ENCODE measurements around the gene C6orf62.
"Not testable (repeated sequence)": the region's sequence is repeated elsewhere in the genome, so short reads cannot be mapped to it uniquely, and the experiment has no call there.

The C6orf62 gene

DNA sequence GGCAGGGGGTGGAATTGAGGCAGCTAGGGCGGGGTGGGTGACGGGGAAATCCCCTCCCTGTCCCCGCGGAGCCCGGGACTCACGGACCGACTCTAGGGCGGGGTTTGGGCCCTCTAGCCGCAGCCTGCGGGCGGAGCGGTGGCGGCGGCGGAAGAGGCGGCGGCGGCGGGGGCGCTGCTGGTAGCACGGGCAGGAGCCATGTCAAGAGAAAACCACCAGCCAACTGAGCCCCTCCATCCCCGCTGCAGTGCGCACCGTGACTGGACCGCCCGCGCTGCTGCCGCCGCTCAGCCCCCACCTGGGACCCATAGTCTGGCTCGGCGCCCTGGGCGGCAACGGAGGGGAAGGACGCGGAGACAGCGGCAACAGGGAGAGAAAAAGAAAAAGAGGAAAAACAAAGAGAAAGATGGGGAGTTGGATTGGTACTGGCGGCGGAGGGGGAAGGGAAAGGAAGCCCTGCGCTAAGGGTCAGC, 1.2 kb upstream of the C6orf62 start:
- Histone ChIP-seq H3K4me3 (replicated peaks; ENCODE audit: low read depth, low read length) (peak overlapping the region; percentile 76), H3K36me3 (ENCODE audit: control insufficient read depth, insufficient read depth, low read length) (peaks cover 6% of the 10 kb centered on the region), H3K27me3 (replicated peaks; ENCODE audit: control insufficient read depth, insufficient read depth, low read length) (no peaks in the 10 kb centered on the region)
- peak; percentile 82 for DNase-seq (ENCODE audit: extremely low read depth, insufficient read length)
- TF ChIP-seq CTCF (IDR thresholded peaks at IDR 0.05; ENCODE audit: insufficient read depth, low read length, poor library complexity, severe bottlenecking), result no peak

- DNase-seq (ENCODE audit: extremely low read depth, insufficient read length), result no peak
- Histone ChIP-seq H3K36me3 (ENCODE audit: control insufficient read depth, insufficient read depth, low read length) (peaks cover 6% of the 10 kb centered on the region), H3K4me3 (replicated peaks; ENCODE audit: low read depth, low read length) (peak overlapping the region; percentile 76), H3K27me3 (replicated peaks; ENCODE audit: control insufficient read depth, insufficient read depth, low read length) (no peaks in the 10 kb centered on the region)
- TF ChIP-seq CTCF (IDR thresholded peaks at IDR 0.05; ENCODE audit: insufficient read depth, low read length, poor library complexity, severe bottlenecking), result no peak
Observed at GRCh38 chr6:24718449-24719124, 367 bp downstream of the C6orf62 start.

GRCh38 chr6:24716602-24717148, 2.3 kb downstream of the C6orf62 start:
- not testable (repeated sequence) for DNase-seq (ENCODE audit: extremely low read depth, insufficient read length); H3K36me3 ChIP-seq (ENCODE audit: control insufficient read depth, insufficient read depth, low read length); H3K27me3 ChIP-seq (replicated peaks; ENCODE audit: control insufficient read depth, insufficient read depth, low read length)
- peak overlapping the region; percentile 76 for H3K4me3 ChIP-seq (replicated peaks; ENCODE audit: low read depth, low read length)

- H3K27me3 ChIP-seq (replicated peaks; ENCODE audit: control insufficient read depth, insufficient read depth, low read length), result no peaks in the 10 kb centered on the region
- H3K4me3 ChIP-seq (replicated peaks; ENCODE audit: low read depth, low read length), result no peak overlapping the region
- no peak for DNase-seq (ENCODE audit: extremely low read depth, insufficient read length)
- H3K36me3 ChIP-seq (ENCODE audit: control insufficient read depth, insufficient read depth, low read length), result peaks cover 13% of the 10 kb centered on the region
- TF ChIP-seq CTCF (IDR thresholded peaks at IDR 0.05; ENCODE audit: insufficient read depth, low read length, poor library complexity, severe bottlenecking), result no peak
Observed at GRCh38 chr6:24710519-24711303, 8.2 kb downstream of the C6orf62 start.

- Histone ChIP-seq H3K4me3 (replicated peaks; ENCODE audit: low read depth, low read length) (no peak overlapping the region), H3K36me3 (ENCODE audit: control insufficient read depth, insufficient read depth, low read length) (peaks cover 13% of the 10 kb centered on the region), H3K27me3 (replicated peaks; ENCODE audit: control insufficient read depth, insufficient read depth, low read length) (no peaks in the 10 kb centered on the region)
- DNase-seq (ENCODE audit: extremely low read depth, insufficient read length), result no peak
- no peak for TF ChIP-seq CTCF (IDR thresholded peaks at IDR 0.05; ENCODE audit: insufficient read depth, low read length, poor library complexity, severe bottlenecking)
Observed at GRCh38 chr6:24709014-24709711, 9.8 kb downstream of the C6orf62 start.

Data from GM06990 (cell line).